H9 (cell line): ENCODE results near the gene DPEP2. TPM values are rescaled to one million over a fixed set of nuclear protein-coding genes. Genes with fewer than 3 reads are reported as not detected.

Experiments
- DNase-seq: peaks from one replicate; pipeline ENCODE4 v3.0.0-alpha.2; 2017
- H2AFZ ChIP-seq: one replicate; pipeline ENCODE4 v1.6.1; 2013; ENCODE audit warnings: mild to moderate bottlenecking, low read length, control low read depth, moderate library complexity
- H2AK5ac ChIP-seq: 2 replicates; pipeline ENCODE4 v1.6.1; 2013; ENCODE audit warnings: low read length, control low read depth, mixed read lengths; ENCODE audit not compliant: insufficient read length
- H2BK120ac ChIP-seq: one replicate; pipeline ENCODE4 v1.6.1; 2013; ENCODE audit warnings: low read depth, mild to moderate bottlenecking, low read length, control low read depth, inconsistent platforms; ENCODE audit not compliant: poor library complexity, severe bottlenecking
- H2BK12ac ChIP-seq: 2 replicates; pipeline ENCODE4 v1.6.1; 2013; ENCODE audit warnings: low read length, control low read depth, mixed read lengths, low read depth; ENCODE audit not compliant: insufficient read length
- H2BK15ac ChIP-seq: 2 replicates; pipeline ENCODE4 v1.6.1; 2013; ENCODE audit warnings: low read depth, low read length, control low read depth
- H2BK20ac ChIP-seq: one replicate; pipeline ENCODE4 v1.6.1; 2013; ENCODE audit warnings: low read depth, mild to moderate bottlenecking, low read length, control low read depth, inconsistent platforms; ENCODE audit not compliant: poor library complexity, severe bottlenecking
- H2BK5ac ChIP-seq: 2 replicates; pipeline ENCODE4 v1.6.1; 2013; ENCODE audit warnings: low read length, control low read depth, mixed read lengths; ENCODE audit not compliant: insufficient read length
- H3K14ac ChIP-seq: 2 replicates; pipeline ENCODE4 v1.6.1; 2013; ENCODE audit warnings: low read length, control low read depth; ENCODE audit not compliant: insufficient read depth
- H3K18ac ChIP-seq: 2 replicates; pipeline ENCODE4 v1.6.1; 2013; ENCODE audit warnings: low read depth, mild to moderate bottlenecking, mixed read lengths, low read length, control low read depth; ENCODE audit not compliant: insufficient read length
- H3K23ac ChIP-seq: 2 replicates; pipeline ENCODE4 v1.6.1; 2013; ENCODE audit warnings: low read length, control low read depth, mixed read lengths, low read depth; ENCODE audit not compliant: insufficient read length
- H3K23me2 ChIP-seq: 2 replicates; pipeline ENCODE4 v1.6.1; 2013; ENCODE audit warnings: low read depth, mild to moderate bottlenecking, mixed read lengths, low read length, control low read depth; ENCODE audit not compliant: insufficient read length, poor library complexity, severe bottlenecking
- H3K27ac ChIP-seq: 2 replicates; pipeline ENCODE4 v1.5.1; 2013; ENCODE audit warnings: low read length, control low read depth, mixed read lengths, low read depth; ENCODE audit not compliant: insufficient read length
- H3K27me3 ChIP-seq: 2 replicates; pipeline ENCODE4 v1.6.1; 2013; ENCODE audit warnings: low read length, control low read depth, inconsistent platforms; ENCODE audit not compliant: insufficient read depth
- H3K4ac ChIP-seq: 2 replicates; pipeline ENCODE4 v1.6.1; 2013; ENCODE audit warnings: low read depth, mild to moderate bottlenecking, control low read depth, inconsistent platforms, low read length, moderate library complexity
- H3K4me1 ChIP-seq: 2 replicates; pipeline ENCODE4 v1.6.1; 2013; ENCODE audit warnings: low read length, control low read depth, inconsistent platforms; ENCODE audit not compliant: insufficient read depth
- H3K4me2 ChIP-seq: 2 replicates; pipeline ENCODE4 v1.6.1; 2013; ENCODE audit warnings: low read length, control low read depth, mixed read lengths; ENCODE audit not compliant: insufficient read length, insufficient read depth
- H3K56ac ChIP-seq: 2 replicates; pipeline ENCODE4 v1.6.1; 2013; ENCODE audit warnings: low read depth, mild to moderate bottlenecking, mixed read lengths, low read length, control low read depth; ENCODE audit not compliant: insufficient read length
- H3K79me1 ChIP-seq: 2 replicates; pipeline ENCODE4 v1.6.1; 2013; ENCODE audit warnings: low read depth, mild to moderate bottlenecking, moderate library complexity, low read length, control low read depth, inconsistent platforms; ENCODE audit not compliant: insufficient read depth, poor library complexity, severe bottlenecking
- H3K79me2 ChIP-seq: 2 replicates; pipeline ENCODE4 v1.6.1; 2013; ENCODE audit warnings: low read length, control low read depth, inconsistent platforms; ENCODE audit not compliant: insufficient read depth
- H3K9ac ChIP-seq: 2 replicates; pipeline ENCODE4 v1.6.1; 2013; ENCODE audit warnings: low read length, control low read depth, mixed read lengths; ENCODE audit not compliant: insufficient read length; ENCODE audit errors: extremely low read depth
- H3K9me3 ChIP-seq: one replicate; pipeline ENCODE4 v1.6.1; 2013; ENCODE audit warnings: low read depth, low read length, inconsistent platforms; ENCODE audit not compliant: control insufficient read depth
- H3T11ph ChIP-seq: one replicate; pipeline ENCODE4 v1.6.1; 2013; ENCODE audit warnings: mild to moderate bottlenecking, low read length, control low read depth, inconsistent platforms
- H4K20me1 ChIP-seq: one replicate; pipeline ENCODE4 v1.6.1; 2013; ENCODE audit not compliant: control insufficient read depth, insufficient read length, insufficient read depth
- H4K5ac ChIP-seq: 2 replicates; pipeline ENCODE4 v1.6.1; 2013; ENCODE audit warnings: low read depth, mild to moderate bottlenecking, mixed read lengths, low read length, control low read depth; ENCODE audit not compliant: insufficient read length
- H4K8ac ChIP-seq: replicated peaks from 2 replicates; pipeline ENCODE4 v1.6.1; 2013; ENCODE audit warnings: low read length, control low read depth, mixed read lengths, low read depth; ENCODE audit not compliant: insufficient read length
- H4K91ac ChIP-seq: 2 replicates; pipeline ENCODE4 v1.6.1; 2013; ENCODE audit warnings: low read depth, mild to moderate bottlenecking, moderate library complexity, mixed read lengths, low read length, control low read depth; ENCODE audit not compliant: insufficient read length
- H3K27ac Mint-ChIP-seq, 3 experiments: 2 replicates in 2 of 3; 3 replicates in 1 of 3; pipeline ENCODE4 v1.8.0; 2020 to 2021; ENCODE audit warnings: mixed read lengths in 3 of 3, mild to moderate bottlenecking in 1 of 3, moderate library complexity in 1 of 3
- H3K27me3 Mint-ChIP-seq: 2 replicates; pipeline ENCODE4 v1.8.0; 2021; ENCODE audit warnings: low read depth, mild to moderate bottlenecking, moderate library complexity, mixed read lengths
- H3K36me3 Mint-ChIP-seq, 3 experiments: 2 replicates in 2 of 3; 3 replicates in 1 of 3; pipeline ENCODE4 v1.8.0; 2020 to 2021; ENCODE audit warnings: low read depth in 3 of 3, mixed read lengths in 3 of 3; ENCODE audit not compliant: insufficient read depth in 1 of 3
- H3K4me1 Mint-ChIP-seq, 2 experiments: 2 replicates each; pipeline ENCODE4 v1.8.0; 2020; ENCODE audit warnings: mixed read lengths in 2 of 2
- H3K4me3 Mint-ChIP-seq, 2 experiments: 2 replicates in 1 of 2; 3 replicates in 1 of 2; pipeline ENCODE4 v1.8.0; 2020 to 2021; ENCODE audit warnings: mild to moderate bottlenecking in 2 of 2, mixed read lengths in 2 of 2, moderate library complexity in 1 of 2
- H3K9me3 Mint-ChIP-seq, 2 experiments: 2 replicates in 1 of 2; 3 replicates in 1 of 2; pipeline ENCODE4 v1.8.0; 2020; ENCODE audit warnings: mild to moderate bottlenecking in 2 of 2, mixed read lengths in 2 of 2, moderate library complexity in 1 of 2
- WGBS: extraction: QIAGEN DNeasy Blood & Tissue Kit; methylation state at CpG from one replicate; pipeline ENCODE4 v1.1.7; 2013; ENCODE audit warnings: missing lambda C conversion rate, low lambda C conversion rate, mixed read lengths; ENCODE audit not compliant: insufficient read length; ENCODE audit errors: extremely low coverage; 5-methylcytosine and 5-hydroxymethylcytosine counted together
- total RNA-seq: library from RNA; stranded (reverse); gene quantifications from 2 replicates; pipeline ENCODE4 v1.2.1, GENCODE V29; 2021
- TF ChIP-seq, protein P1 (sequence below): fragments of 200-600 bp; sonication (generic); conservative IDR thresholded peaks from 3 replicates; pipeline ENCODE4 v1.8.0; 2021; ENCODE audit warnings: antibody characterized with exemption, mild to moderate bottlenecking

DPEP2 gene
- total RNA-seq, 1 experiment from 2014 or later, result not detected

DNA sequence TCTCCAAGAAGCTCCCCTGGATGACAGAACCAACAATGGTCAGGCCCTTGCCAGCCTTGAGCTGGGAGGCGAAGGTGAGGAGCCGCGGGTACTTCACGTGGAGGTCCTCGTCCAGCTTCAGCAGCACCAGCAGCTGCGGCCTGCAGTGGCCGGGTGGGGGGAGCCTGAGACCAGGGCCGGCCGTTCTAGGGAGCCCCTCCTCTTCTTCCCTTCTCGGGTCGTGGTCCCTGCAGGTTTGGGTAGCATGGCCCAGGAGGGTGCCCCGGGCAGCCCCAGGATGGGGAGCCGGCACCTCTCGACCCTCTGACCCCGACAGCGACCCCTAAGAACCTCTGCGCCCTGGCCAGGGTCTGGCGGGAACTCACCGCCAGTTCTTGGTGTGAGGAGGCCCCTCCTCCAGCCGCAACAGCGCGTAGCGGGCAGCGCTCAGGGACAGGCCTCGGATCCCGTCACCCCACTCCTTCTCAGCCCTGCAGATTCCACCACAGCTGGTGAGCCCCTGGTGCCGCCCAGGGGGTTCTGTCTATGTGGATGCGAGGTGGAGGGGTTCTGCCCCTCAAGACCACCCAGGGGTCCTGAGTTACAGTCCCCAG lies 52.2 kb downstream of the DPEP2 start:
- no peaks in the 10 kb centered on the region for H3K79me1 ChIP-seq
- Mint-ChIP-seq H3K27me3 (no peaks in the 10 kb centered on the region), H3K4me3 (no peak overlapping the region), H3K27ac (no peak overlapping the region), H3K36me3 (peaks cover 15 to 67% (median 42%) of the 10 kb centered on the region in 3 experiments; a peak in 6 of 7 replicates), H3K4me1 (peaks cover 0 to 10% of the 10 kb centered on the region in 2 experiments; a peak in 1 of 4 replicates), H3K9me3 (no peaks in the 10 kb centered on the region)
- no peak overlapping the region for H2BK120ac ChIP-seq
- H3K9me3 ChIP-seq, result no peaks in the 10 kb centered on the region
- DNase-seq, result no peak
- no peak overlapping the region for H3K4me2 ChIP-seq
- H4K91ac ChIP-seq, result no peak overlapping the region
- no peak overlapping the region for H2BK15ac ChIP-seq
- no peak overlapping the region for H3T11ph ChIP-seq
- no peak overlapping the region for H2BK12ac ChIP-seq
- no peak overlapping the region for H4K8ac ChIP-seq
- H4K5ac ChIP-seq, result no peak overlapping the region
- H2AFZ ChIP-seq, result no peak overlapping the region
- H3K27ac ChIP-seq, result no peak overlapping the region
- H2BK20ac ChIP-seq, result no peak overlapping the region
- no peaks in the 10 kb centered on the region for H3K23me2 ChIP-seq
- no peak overlapping the region for H2AK5ac ChIP-seq
- H3K23ac ChIP-seq, result no peak overlapping the region
- H3K9ac ChIP-seq, result no peak overlapping the region
- H3K18ac ChIP-seq, result no peak overlapping the region
- no peak overlapping the region for H2BK5ac ChIP-seq
- no CpG with 5 or more reads among the region's 28 CpGs for WGBS
- TF ChIP-seq, protein P1, sequence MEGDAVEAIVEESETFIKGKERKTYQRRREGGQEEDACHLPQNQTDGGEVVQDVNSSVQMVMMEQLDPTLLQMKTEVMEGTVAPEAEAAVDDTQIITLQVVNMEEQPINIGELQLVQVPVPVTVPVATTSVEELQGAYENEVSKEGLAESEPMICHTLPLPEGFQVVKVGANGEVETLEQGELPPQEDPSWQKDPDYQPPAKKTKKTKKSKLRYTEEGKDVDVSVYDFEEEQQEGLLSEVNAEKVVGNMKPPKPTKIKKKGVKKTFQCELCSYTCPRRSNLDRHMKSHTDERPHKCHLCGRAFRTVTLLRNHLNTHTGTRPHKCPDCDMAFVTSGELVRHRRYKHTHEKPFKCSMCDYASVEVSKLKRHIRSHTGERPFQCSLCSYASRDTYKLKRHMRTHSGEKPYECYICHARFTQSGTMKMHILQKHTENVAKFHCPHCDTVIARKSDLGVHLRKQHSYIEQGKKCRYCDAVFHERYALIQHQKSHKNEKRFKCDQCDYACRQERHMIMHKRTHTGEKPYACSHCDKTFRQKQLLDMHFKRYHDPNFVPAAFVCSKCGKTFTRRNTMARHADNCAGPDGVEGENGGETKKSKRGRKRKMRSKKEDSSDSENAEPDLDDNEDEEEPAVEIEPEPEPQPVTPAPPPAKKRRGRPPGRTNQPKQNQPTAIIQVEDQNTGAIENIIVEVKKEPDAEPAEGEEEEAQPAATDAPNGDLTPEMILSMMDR, result no peak
- H3K79me2 ChIP-seq, result no peaks in the 10 kb centered on the region
- H3K27me3 ChIP-seq, result no peaks in the 10 kb centered on the region
- H4K20me1 ChIP-seq, result no peaks in the 10 kb centered on the region
- no peak overlapping the region for H3K56ac ChIP-seq
- no peaks in the 10 kb centered on the region for H3K4me1 ChIP-seq
- no peak overlapping the region for H3K4ac ChIP-seq
- no peak overlapping the region for H3K14ac ChIP-seq
